ENCODE results near the gene CCL4.
"Not testable (repeated sequence)": the region's sequence is repeated elsewhere in the genome, so short reads cannot be mapped to it uniquely, and the experiment has no call there.

Gene CCL4

GRCh38 chr17:36092230-36092629 lies 11.4 kb upstream of the CCL4 start:
- no peak for FAIRE-seq
- no peak for DNase-seq (ENCODE audit: insufficient read length, low spot score)

DNA sequence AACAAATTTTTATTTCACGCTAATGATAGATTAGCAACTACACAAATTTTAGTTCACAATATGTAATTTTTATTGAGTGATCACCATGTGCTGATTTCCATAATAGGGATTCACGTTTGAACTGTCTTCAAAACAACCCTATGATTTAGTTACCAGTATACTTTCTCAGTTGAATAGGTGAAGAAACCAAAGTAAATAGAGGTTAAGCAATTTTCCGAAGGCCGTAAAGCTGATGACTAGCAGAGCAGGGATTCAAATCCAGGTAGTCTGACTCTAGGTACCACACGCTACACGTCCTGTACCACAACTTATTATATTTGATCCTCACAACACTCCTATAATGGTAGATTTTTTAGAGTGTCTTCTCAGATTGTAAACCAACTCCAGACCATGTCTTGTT lies 10.9 kb upstream of the CCL4 start:
- FAIRE-seq; DNase-seq (ENCODE audit: insufficient read length, low spot score): not testable (repeated sequence)

More at GRCh38 chr17:36092230-36092629, 11.4 kb upstream of the CCL4 start:
- TF ChIP-seq CTCF (IDR thresholded peaks at IDR 0.05; ENCODE audit: insufficient read depth, missing control alignments): no peak

DNA sequence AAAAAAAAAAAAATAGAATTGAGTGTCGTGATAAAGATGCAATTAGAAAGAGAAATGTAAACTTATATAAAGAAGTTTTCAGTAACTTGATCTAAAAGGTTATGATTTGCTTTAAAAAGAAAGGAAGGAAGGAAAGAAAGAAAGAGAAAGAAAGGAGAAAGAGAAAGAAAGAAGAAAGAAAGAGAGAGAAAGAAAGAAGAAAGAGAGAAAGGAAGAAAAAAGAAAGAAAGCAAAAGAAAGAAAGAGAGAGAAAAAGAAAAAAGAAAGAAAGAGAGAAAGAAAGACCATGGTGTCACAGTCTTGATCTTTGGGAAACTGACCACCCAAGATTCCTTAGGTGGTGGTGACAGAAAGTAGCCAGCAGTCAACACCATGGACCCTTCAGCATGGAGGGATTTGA lies 9.4 kb upstream of the CCL4 start:
- FAIRE-seq: no peak
- no peak for TF ChIP-seq CTCF (IDR thresholded peaks at IDR 0.05; ENCODE audit: insufficient read depth, missing control alignments)
- DNase-seq (ENCODE audit: insufficient read length, low spot score): no peak

DNA sequence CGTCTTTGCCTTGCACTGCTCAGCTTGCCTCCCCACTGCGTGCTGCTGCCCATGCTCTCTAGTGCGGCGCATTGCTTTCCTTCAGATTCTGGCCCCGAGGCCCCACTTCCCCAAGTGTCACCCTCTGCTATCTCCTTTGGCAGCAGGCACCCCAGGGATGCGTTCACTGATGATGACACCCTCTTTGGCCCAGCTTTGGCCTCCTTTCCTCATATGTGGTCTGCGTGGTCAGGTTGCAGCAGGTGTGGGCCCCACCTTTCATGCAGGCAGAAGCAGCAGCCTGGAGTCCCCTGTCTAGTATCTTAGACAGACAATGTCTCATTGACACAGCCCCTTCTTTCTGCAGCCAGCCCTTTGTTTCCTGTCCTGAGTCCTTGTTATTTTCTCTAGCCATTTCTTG lies 8.9 kb upstream of the CCL4 start:
- DNase-seq (ENCODE audit: insufficient read length, low spot score) (no peak), FAIRE-seq (no peak)
- no peak for TF ChIP-seq CTCF (IDR thresholded peaks at IDR 0.05; ENCODE audit: insufficient read depth, missing control alignments)

DNA sequence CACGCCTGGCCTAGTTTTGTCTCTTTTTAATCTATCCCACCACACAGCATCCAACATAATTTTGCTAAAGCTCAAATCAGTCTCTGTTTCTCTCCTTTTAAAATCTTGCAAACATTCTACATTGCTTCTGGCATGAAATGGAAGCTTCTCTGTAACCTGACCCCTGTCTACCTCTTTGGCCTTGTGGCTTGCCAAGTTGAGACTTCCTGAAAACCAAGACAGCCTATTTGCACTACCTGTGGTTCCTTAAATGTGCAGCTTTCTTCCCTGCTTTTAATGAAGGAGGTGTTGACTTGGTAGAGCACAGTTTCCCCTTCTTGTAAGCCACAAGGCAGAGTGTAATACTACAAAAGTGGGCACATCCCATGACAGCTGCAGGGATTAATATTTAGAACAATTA lies 7.6 kb upstream of the CCL4 start:
- DNase-seq (ENCODE audit: insufficient read length, low spot score) (no peak), FAIRE-seq (no peak)
- TF ChIP-seq CTCF (IDR thresholded peaks at IDR 0.05; ENCODE audit: insufficient read depth, missing control alignments): no peak

DNA sequence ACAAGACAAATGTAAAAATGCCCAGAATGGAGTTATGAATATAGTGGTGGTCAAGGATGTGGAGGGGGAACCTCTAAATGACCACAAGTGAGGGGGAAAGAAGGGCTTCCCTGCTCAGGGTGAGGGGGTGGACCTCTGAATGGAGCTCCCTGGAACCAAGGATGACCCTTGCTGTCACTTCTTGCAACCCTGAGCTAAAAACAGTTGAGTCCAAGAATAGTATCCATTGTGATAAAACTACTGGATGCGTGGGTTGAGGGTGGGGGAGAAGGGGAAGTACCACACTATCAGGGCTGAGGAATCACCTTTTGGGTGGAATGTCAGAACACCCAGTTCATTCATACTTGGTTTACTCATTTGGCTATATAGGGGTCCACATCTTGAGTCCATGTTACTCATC lies 4.6 kb upstream of the CCL4 start:
- DNase-seq (ENCODE audit: insufficient read length, low spot score); FAIRE-seq: not testable (repeated sequence)

GRCh38 chr17:36104246-36104645 lies 619 bp downstream of the CCL4 start:
- not testable (repeated sequence) for DNase-seq (ENCODE audit: insufficient read length, low spot score); FAIRE-seq

GRCh38 chr17:36104701-36105181 lies 1.1 kb downstream of the CCL4 start:
- no peak for FAIRE-seq
- DNase-seq (ENCODE audit: insufficient read length, low spot score): no peak
- no peak for TF ChIP-seq CTCF (IDR thresholded peaks at IDR 0.05; ENCODE audit: insufficient read depth, missing control alignments)

GRCh38 chr17:36105781-36106492 lies 2.3 kb downstream of the CCL4 start:
- TF ChIP-seq CTCF (IDR thresholded peaks at IDR 0.05; ENCODE audit: insufficient read depth, missing control alignments): no peak
- FAIRE-seq: no peak
- no peak for DNase-seq (ENCODE audit: insufficient read length, low spot score)
